H1 (cell line): Measurements from ENCODE around the gene CGGBP1. TPM values are rescaled to one million over a fixed set of nuclear protein-coding genes. Genes with fewer than 3 reads are reported as not detected.

Source experiments
- CTCF ChIA-PET: fragments of 300-600 bp; sonication (Branson Sonifier 250); formaldehyde crosslinking; loops from one replicate; lab custom pipeline; 2021; ENCODE audit not compliant: partially characterized antibody; lab: Charles Lee
- POLR2A ChIA-PET: fragments of 300-600 bp; sonication (Branson Sonifier 250); formaldehyde crosslinking; loops from one replicate; lab custom pipeline; 2021; ENCODE audit warnings: inconsistent platforms; ENCODE audit not compliant: partially characterized antibody; lab: Charles Lee
- DNase-seq, 2 experiments: peaks; one replicate each; pipeline versions ENCODE4 v3.0.0 to v3.0.0-alpha.2; 2010 to 2022; ENCODE audit warnings: low spot score in 2 of 2, low read depth in 1 of 2, mixed read lengths in 1 of 2
- FAIRE-seq: peaks from 2 replicates; lab custom pipeline; 2011; peaks lifted over from hg19 to GRCh38; lab: Jason Lieb, UNC
- H2AFZ ChIP-seq: 2 replicates; pipeline ENCODE4 v1.8.1; 2012; ENCODE audit warnings: low read length, inconsistent platforms
- H2AK5ac ChIP-seq: 2 replicates; pipeline ENCODE4 v1.6.1; 2013; ENCODE audit warnings: low read depth, low read length
- H2BK120ac ChIP-seq: replicated peaks from 2 replicates; pipeline ENCODE3; 2013; ENCODE audit warnings: low read depth, low read length, inconsistent platforms
- H2BK12ac ChIP-seq: 2 replicates; pipeline ENCODE4 v1.6.1; 2013; ENCODE audit warnings: low read depth, low read length
- H2BK15ac ChIP-seq: 2 replicates; pipeline ENCODE4 v1.6.1; 2013; ENCODE audit warnings: low read length
- H2BK20ac ChIP-seq: 2 replicates; pipeline ENCODE4 v1.6.1; 2013; ENCODE audit warnings: low read length
- H2BK5ac ChIP-seq: 2 replicates; pipeline ENCODE4 v1.6.1; 2013; ENCODE audit warnings: low read depth, low read length
- H3K14ac ChIP-seq: 2 replicates; pipeline ENCODE4 v1.6.1; 2013; ENCODE audit warnings: inconsistent platforms; ENCODE audit not compliant: insufficient read length
- H3K18ac ChIP-seq: 2 replicates; pipeline ENCODE4 v1.6.1; 2013; ENCODE audit warnings: low read length; ENCODE audit errors: extremely low read depth
- H3K23ac ChIP-seq: 2 replicates; pipeline ENCODE4 v1.6.1; 2013; ENCODE audit warnings: inconsistent platforms; ENCODE audit not compliant: insufficient read length
- H3K23me2 ChIP-seq: 2 replicates; pipeline ENCODE4 v1.6.1; 2013; ENCODE audit warnings: low read depth, low read length
- H3K27ac ChIP-seq: 2 replicates; pipeline ENCODE4 v1.6.1; 2011; ENCODE audit warnings: low read depth, low read length, inconsistent platforms
- H3K27me3 ChIP-seq, 4 experiments: replicated peaks in 1 of 4; 1 replicate in 1 of 4; 2 replicates in 3 of 4; pipeline versions ENCODE4 v1.6.1 to v1.8.1; 2011 to 2013; ENCODE audit warnings: low read length in 3 of 4, mild to moderate bottlenecking in 3 of 4, inconsistent platforms in 2 of 4, mixed read lengths in 2 of 4, moderate library complexity in 1 of 4; ENCODE audit not compliant: control insufficient read depth in 3 of 4, insufficient read depth in 3 of 4; ENCODE audit errors: extremely low read depth in 1 of 4
- H3K36me3 ChIP-seq, 4 experiments: 2 replicates each; pipeline versions ENCODE4 v1.6.1 to v1.8.1; 2011 to 2013; ENCODE audit warnings: mild to moderate bottlenecking in 4 of 4, low read length in 3 of 4, moderate library complexity in 2 of 4, control low read depth in 1 of 4, inconsistent platforms in 1 of 4; ENCODE audit not compliant: insufficient read depth in 4 of 4, control insufficient read depth in 2 of 4
- H3K4ac ChIP-seq: replicated peaks from 2 replicates; pipeline ENCODE3; 2013; ENCODE audit warnings: low read length, low read depth, mixed read lengths, inconsistent platforms; ENCODE audit not compliant: insufficient read length
- H3K4me1 ChIP-seq, 4 experiments: replicated peaks in 1 of 4; 1 replicate in 1 of 4; 2 replicates in 3 of 4; pipeline versions ENCODE4 v1.6.1 to v1.8.1; 2011 to 2013; ENCODE audit warnings: low read length in 3 of 4, inconsistent platforms in 2 of 4, mixed read lengths in 1 of 4; ENCODE audit not compliant: insufficient read depth in 4 of 4, control insufficient read depth in 3 of 4
- H3K4me2 ChIP-seq, 2 experiments: 2 replicates each; pipeline versions ENCODE4 v1.6.1 to v1.8.1; 2011 to 2013; ENCODE audit warnings: low read depth in 2 of 2, low read length in 2 of 2, control low read depth in 1 of 2, inconsistent platforms in 1 of 2, mild to moderate bottlenecking in 1 of 2; ENCODE audit not compliant: insufficient read depth in 1 of 2
- H3K4me3 ChIP-seq, 4 experiments: fragments of 200-600, 300-600 bp in 1 of 4; sonication (generic), shearing (Covaris generic), sonication (Bioruptor Twin) in 1 of 4; 2 replicates each; pipeline versions ENCODE4 v1.5.1 to v1.8.1; 2011 to 2016; ENCODE audit warnings: low read length in 4 of 4, low read depth in 3 of 4, control low read depth in 2 of 4, inconsistent platforms in 2 of 4, mild to moderate bottlenecking in 2 of 4, mixed read lengths in 1 of 4, moderate library complexity in 1 of 4; ENCODE audit not compliant: insufficient read depth in 2 of 4; ENCODE audit errors: extremely low read depth in 1 of 4
- H3K56ac ChIP-seq: replicated peaks from 2 replicates; pipeline ENCODE3; 2013; ENCODE audit warnings: low read depth, mild to moderate bottlenecking, mixed read lengths, low read length, inconsistent platforms; ENCODE audit not compliant: insufficient read length
- H3K79me1 ChIP-seq: 2 replicates; pipeline ENCODE4 v1.6.1; 2013; ENCODE audit warnings: low read depth, low read length, control low read depth
- H3K79me2 ChIP-seq, 2 experiments: 2 replicates each; pipeline versions ENCODE4 v1.6.1 to v1.8.1; 2012 to 2013; ENCODE audit warnings: low read length in 2 of 2, mild to moderate bottlenecking in 2 of 2, inconsistent platforms in 1 of 2; ENCODE audit not compliant: insufficient read depth in 2 of 2, control insufficient read depth in 1 of 2
- H3K9ac ChIP-seq, 4 experiments: replicated peaks in 1 of 4; 1 replicate in 1 of 4; 2 replicates in 3 of 4; pipeline versions ENCODE4 v1.6.1 to v1.8.1; 2011 to 2013; ENCODE audit warnings: low read depth in 3 of 4, low read length in 3 of 4, control low read depth in 2 of 4, mild to moderate bottlenecking in 2 of 4, moderate library complexity in 2 of 4, inconsistent platforms in 1 of 4; ENCODE audit errors: extremely low read depth in 1 of 4
- H3K9me3 ChIP-seq, 2 experiments: 2 replicates each; pipeline versions ENCODE4 v1.6.1 to v1.8.1; 2012 to 2013; ENCODE audit warnings: mild to moderate bottlenecking in 2 of 2, moderate library complexity in 2 of 2, control low read depth in 1 of 2, inconsistent platforms in 1 of 2, low read depth in 1 of 2, low read length in 1 of 2, mixed read lengths in 1 of 2; ENCODE audit not compliant: insufficient read depth in 2 of 2
- H4K20me1 ChIP-seq, 2 experiments: replicated peaks in 1 of 2; 2 replicates each; pipeline versions ENCODE3 to v1.8.1; 2011 to 2013; ENCODE audit warnings: inconsistent platforms in 2 of 2, low read length in 2 of 2, mild to moderate bottlenecking in 1 of 2; ENCODE audit not compliant: insufficient read depth in 2 of 2, control insufficient read depth in 1 of 2
- H4K5ac ChIP-seq: 2 replicates; pipeline ENCODE4 v1.6.1; 2013; ENCODE audit warnings: low read length, low read depth, mixed read lengths, inconsistent platforms; ENCODE audit not compliant: insufficient read length
- H4K8ac ChIP-seq: 2 replicates; pipeline ENCODE4 v1.8.0; 2013; ENCODE audit warnings: mild to moderate bottlenecking, moderate library complexity, low read length, inconsistent platforms; ENCODE audit not compliant: insufficient read depth; ENCODE audit errors: extremely low read depth
- H4K91ac ChIP-seq: replicated peaks from 2 replicates; pipeline ENCODE3; 2013; ENCODE audit warnings: low read length, mixed read lengths, inconsistent platforms; ENCODE audit not compliant: insufficient read length
- EP300 ChIP-seq, 2 experiments: IDR thresholded peaks; 1 replicate in 1 of 2; 2 replicates in 1 of 2; pipeline ENCODE4 v1.6.1; 2011 to 2012; ENCODE audit warnings: low read depth in 2 of 2, low read length in 2 of 2, mild to moderate bottlenecking in 2 of 2, borderline replicate concordance in 1 of 2, inconsistent platforms in 1 of 2, moderate library complexity in 1 of 2
- FOSL1 ChIP-seq: IDR thresholded peaks from 2 replicates; pipeline ENCODE4 v1.6.1; 2011; ENCODE audit warnings: mild to moderate bottlenecking, low read depth, low read length, moderate library complexity; ENCODE audit not compliant: insufficient read depth
- KDM1A ChIP-seq: fragments of 200-600, 300-600 bp; sonication (generic); IDR thresholded peaks from 2 replicates; pipeline ENCODE4 v1.7.1; 2016; ENCODE audit warnings: mild to moderate bottlenecking, low read length, borderline replicate concordance
- POU5F1 ChIP-seq: IDR thresholded peaks from 2 replicates; pipeline ENCODE4 v1.6.1; 2011; ENCODE audit warnings: low read depth, mild to moderate bottlenecking, low read length, moderate library complexity
- SP4 ChIP-seq: IDR thresholded peaks from 2 replicates; pipeline ENCODE4 v1.6.1; 2012; ENCODE audit warnings: low read length, inconsistent platforms
- SUZ12 ChIP-seq: fragments of 200-600 bp; sonication (generic); IDR thresholded peaks from 2 replicates; pipeline ENCODE4 v1.6.1; 2012; ENCODE audit warnings: mild to moderate bottlenecking, inconsistent platforms, low read length, moderate library complexity, mixed read lengths
- TAF7 ChIP-seq: optimal IDR thresholded peaks from 2 replicates; pipeline ENCODE3; 2011; ENCODE audit warnings: low read depth, mild to moderate bottlenecking, inconsistent platforms, low read length, moderate library complexity, borderline replicate concordance
- TCF12 ChIP-seq: IDR thresholded peaks from 2 replicates; pipeline ENCODE4 v1.6.1; 2011; ENCODE audit warnings: low read depth, mild to moderate bottlenecking, low read length
- WGBS, 2 experiments: shearing (Covaris generic) in 1 of 2; methylation state at CpG; one replicate each; pipeline versions ENCODE4 v1.1.6 to v1.1.7; 2013 to 2015; ENCODE audit warnings: low lambda C conversion rate in 2 of 2, mixed read lengths in 2 of 2, inconsistent platforms in 1 of 2, low coverage in 1 of 2, missing lambda C conversion rate in 1 of 2; ENCODE audit not compliant: insufficient replicate concordance in 2 of 2, insufficient coverage in 1 of 2, insufficient read length in 1 of 2; ENCODE audit errors: extremely low coverage in 1 of 2, missing lambda C conversion rate in 1 of 2; 5-methylcytosine and 5-hydroxymethylcytosine counted together
- polyA plus RNA-seq, 7 experiments: library from polyadenylated mRNA; depleted of rRNA in 3 of 7; stranded (reverse) in 5 of 7; unstranded in 2 of 7; fragments of >200 nt in 5 of 7; fragments of 200-250 nt in 2 of 7; gene quantifications; 1 replicate in 5 of 7; 2 replicates in 1 of 7; 4 replicates in 1 of 7; pipeline versions ENCODE4 v1.2.1 to v1.2.3, GENCODE V29; 2011 to 2013; ENCODE audit warnings: missing spikeins in 2 of 7, mixed read lengths in 2 of 7
- total RNA-seq: library from RNA; stranded (reverse); fragmentation: NEBNext Ultra II Directional; extraction: Animal tissue kit (Norgen Biotek cat#: 25700); gene quantifications from 2 replicates; pipeline ENCODE4 v1.2.1, GENCODE V29; 2021
- TF ChIP-seq, protein P1 (sequence below): IDR thresholded peaks from 2 replicates; pipeline ENCODE4 v1.6.1; 2012; ENCODE audit warnings: inconsistent platforms
- TF ChIP-seq, protein P2 (sequence below): IDR thresholded peaks from 2 replicates; pipeline ENCODE4 v1.6.1; 2011; ENCODE audit warnings: low read depth, mild to moderate bottlenecking, low read length; ENCODE audit not compliant: insufficient read depth
- TF ChIP-seq, protein P3 (sequence below): IDR thresholded peaks from 2 replicates; pipeline ENCODE4 v1.6.1; 2012; ENCODE audit warnings: low read length, inconsistent platforms

CGGBP1 gene
- total and polyA plus RNA-seq, 2 of the 8 experiments (the other 6 are each of a cell fraction or from before 2014, with no cell fraction given): 22.9 to 61.4 TPM

DNA sequence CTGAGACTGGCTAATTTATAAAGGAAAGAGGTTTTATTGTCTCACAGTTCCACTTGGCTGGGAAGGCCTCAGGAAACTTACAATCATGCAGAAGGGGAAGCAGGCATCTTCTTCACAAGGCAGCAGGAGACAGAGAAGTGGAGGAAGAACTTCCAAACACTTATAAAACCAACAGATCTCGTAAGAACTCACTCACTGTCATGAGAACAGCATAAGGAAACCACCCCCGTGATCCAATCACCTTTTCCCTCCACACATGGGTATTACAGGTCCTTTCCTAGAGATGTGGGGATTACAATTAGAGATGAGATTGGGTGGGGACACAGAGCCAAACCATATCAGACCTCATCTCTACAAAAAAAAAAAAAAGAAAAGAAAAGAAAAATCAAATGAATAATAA lies 25.7 kb downstream of the CGGBP1 start:
- H3K9me3 ChIP-seq: no peaks in the 10 kb centered on the region
- H4K20me1 ChIP-seq: peaks cover 0 to 1% of the 10 kb centered on the region in 2 experiments
- H2AFZ ChIP-seq: no peak overlapping the region
- no peak overlapping the region for H2BK12ac ChIP-seq
- WGBS, 2 experiments: 80% methylated on average over 2 of the region's 2 CpGs; no CpG with 5 or more reads in 1 of the 2 experiments
- no peak overlapping the region for H3K4me2 ChIP-seq
- H3K4me1 ChIP-seq: no peaks in the 10 kb centered on the region
- H3K36me3 ChIP-seq: no peaks in the 10 kb centered on the region
- H3K18ac ChIP-seq: no peak overlapping the region
- no peak overlapping the region for H3K56ac ChIP-seq
- no peaks in the 10 kb centered on the region for H3K79me1 ChIP-seq
- no peak overlapping the region for H3K4me3 ChIP-seq
- POLR2A ChIA-PET: no interaction called here
- H2BK20ac ChIP-seq: no peak overlapping the region
- H3K9ac ChIP-seq: no peak overlapping the region
- H2BK120ac ChIP-seq: no peak overlapping the region
- H4K91ac ChIP-seq: no peak overlapping the region
- H3K14ac ChIP-seq: no peak overlapping the region
- H4K8ac ChIP-seq: no peak overlapping the region
- H2AK5ac ChIP-seq: no peak overlapping the region
- no peak overlapping the region for H2BK15ac ChIP-seq
- no peaks in the 10 kb centered on the region for H3K23me2 ChIP-seq
- H3K4ac ChIP-seq: no peak overlapping the region
- no peaks in the 10 kb centered on the region for H3K27me3 ChIP-seq
- no peak for DNase-seq
- no peak overlapping the region for H3K27ac ChIP-seq
- H2BK5ac ChIP-seq: no peak overlapping the region
- no peak overlapping the region for H3K23ac ChIP-seq
- no peaks in the 10 kb centered on the region for H3K79me2 ChIP-seq
- FAIRE-seq: no peak
- CTCF ChIA-PET: interaction anchor here (0.7 kb wide), 1 partner anchor 642 kb away, joined by 3 read pairs; no protein-coding TSS in a partner anchor
- H4K5ac ChIP-seq: no peak overlapping the region
- TF ChIP-seq TCF12 (no peak), KDM1A (no peak), TAF7 (no peak), SP4 (no peak), SUZ12 (no peak), EP300 (IDR thresholded peaks at IDR 0.05; ENCODE audit: borderline replicate concordance in 1 of 2, low read depth in 2 of 2, low read length in 2 of 2) (no peak), FOSL1 (no peak), POU5F1 (no peak)
- TF ChIP-seq, protein P1, sequence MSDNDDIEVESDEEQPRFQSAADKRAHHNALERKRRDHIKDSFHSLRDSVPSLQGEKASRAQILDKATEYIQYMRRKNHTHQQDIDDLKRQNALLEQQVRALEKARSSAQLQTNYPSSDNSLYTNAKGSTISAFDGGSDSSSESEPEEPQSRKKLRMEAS: no peak
- TF ChIP-seq, protein P2, sequence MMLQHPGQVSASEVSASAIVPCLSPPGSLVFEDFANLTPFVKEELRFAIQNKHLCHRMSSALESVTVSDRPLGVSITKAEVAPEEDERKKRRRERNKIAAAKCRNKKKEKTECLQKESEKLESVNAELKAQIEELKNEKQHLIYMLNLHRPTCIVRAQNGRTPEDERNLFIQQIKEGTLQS: no peak
- TF ChIP-seq, protein P3, sequence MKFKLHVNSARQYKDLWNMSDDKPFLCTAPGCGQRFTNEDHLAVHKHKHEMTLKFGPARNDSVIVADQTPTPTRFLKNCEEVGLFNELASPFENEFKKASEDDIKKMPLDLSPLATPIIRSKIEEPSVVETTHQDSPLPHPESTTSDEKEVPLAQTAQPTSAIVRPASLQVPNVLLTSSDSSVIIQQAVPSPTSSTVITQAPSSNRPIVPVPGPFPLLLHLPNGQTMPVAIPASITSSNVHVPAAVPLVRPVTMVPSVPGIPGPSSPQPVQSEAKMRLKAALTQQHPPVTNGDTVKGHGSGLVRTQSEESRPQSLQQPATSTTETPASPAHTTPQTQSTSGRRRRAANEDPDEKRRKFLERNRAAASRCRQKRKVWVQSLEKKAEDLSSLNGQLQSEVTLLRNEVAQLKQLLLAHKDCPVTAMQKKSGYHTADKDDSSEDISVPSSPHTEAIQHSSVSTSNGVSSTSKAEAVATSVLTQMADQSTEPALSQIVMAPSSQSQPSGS: no peak
